Neural progenitor cell (in vitro differentiated cells): ENCODE measurements around the gene SLC15A4. TPM values are rescaled to one million over a fixed set of nuclear protein-coding genes. Genes with fewer than 3 reads are reported as not detected.

Experiments used
- DNase-seq: peaks from one replicate; pipeline ENCODE4 v3.0.0-alpha.2; 2016; ENCODE audit warnings: low spot score
- H2AFZ ChIP-seq: fragments of 200-600 bp; sonication (generic); replicated peaks from 2 replicates; pipeline ENCODE4 v1.6.1; 2016; ENCODE audit warnings: antibody characterized with exemption
- H3F3A ChIP-seq: fragments of 200-600 bp; sonication (generic); 2 replicates; pipeline ENCODE4 v1.6.1; 2016; ENCODE audit warnings: antibody characterized with exemption, low read depth
- H3K27ac ChIP-seq: fragments of 200-600 bp; sonication (generic); 2 replicates; pipeline ENCODE4 v1.5.1; 2016; ENCODE audit warnings: mild to moderate bottlenecking
- H3K27me3 ChIP-seq: fragments of 200-600 bp; sonication (generic); 2 replicates; pipeline ENCODE4 v1.6.1; 2016; ENCODE audit warnings: mild to moderate bottlenecking, moderate library complexity
- H3K36me3 ChIP-seq: fragments of 200-600 bp; sonication (generic); 2 replicates; pipeline ENCODE4 v1.5.1; 2016
- H3K4me1 ChIP-seq: fragments of 200-600 bp; sonication (generic); 2 replicates; pipeline ENCODE4 v1.6.1; 2016; ENCODE audit warnings: mixed run types
- H3K4me2 ChIP-seq: fragments of 200-600 bp; sonication (generic); 2 replicates; pipeline ENCODE4 v1.6.1; 2016
- H3K4me3 ChIP-seq: fragments of 200-600 bp; sonication (generic); 2 replicates; pipeline ENCODE4 v1.5.1; 2016
- H3K79me2 ChIP-seq: fragments of 200-600 bp; sonication (generic); 2 replicates; pipeline ENCODE4 v1.6.1; 2016; ENCODE audit warnings: low read depth
- H3K9ac ChIP-seq: fragments of 200-600 bp; sonication (generic); 2 replicates; pipeline ENCODE4 v1.6.1; 2016
- H3K9me3 ChIP-seq: fragments of 200-600 bp; sonication (generic); 2 replicates; pipeline ENCODE4 v1.5.1; 2016; ENCODE audit warnings: low read depth
- H4K20me1 ChIP-seq: fragments of 200-600 bp; sonication (generic); 2 replicates; pipeline ENCODE4 v1.6.1; 2016; ENCODE audit warnings: low read depth
- H3K27ac Mint-ChIP-seq: 3 replicates; pipeline ENCODE4 v1.8.0; 2021; ENCODE audit warnings: mixed read lengths
- H3K27me3 Mint-ChIP-seq: 2 replicates; pipeline ENCODE4 v1.8.0; 2022; ENCODE audit warnings: low read depth, mild to moderate bottlenecking, inconsistent platforms, moderate library complexity, mixed read lengths; ENCODE audit not compliant: insufficient read depth
- H3K36me3 Mint-ChIP-seq: 3 replicates; pipeline ENCODE4 v1.8.0; 2021; ENCODE audit warnings: mixed read lengths
- H3K4me1 Mint-ChIP-seq: 3 replicates; pipeline ENCODE4 v1.8.0; 2021; ENCODE audit warnings: mixed read lengths
- H3K4me3 Mint-ChIP-seq: 3 replicates; pipeline ENCODE4 v1.8.0; 2021; ENCODE audit warnings: mild to moderate bottlenecking, moderate library complexity, mixed read lengths
- H3K9me3 Mint-ChIP-seq: 3 replicates; pipeline ENCODE4 v1.8.0; 2020; ENCODE audit warnings: mixed read lengths
- EZH2 ChIP-seq: fragments of 200-600 bp; sonication (generic); IDR thresholded peaks from 2 replicates; pipeline ENCODE4 v1.6.1; 2017; ENCODE audit warnings: antibody characterized with exemption, mild to moderate bottlenecking, moderate library complexity
- EZH2phosphoT487 ChIP-seq: fragments of 200-600 bp; sonication (generic); IDR thresholded peaks from 2 replicates; pipeline ENCODE4 v1.6.1; 2017; ENCODE audit warnings: antibody characterized with exemption
- total RNA-seq: library from RNA; depleted of rRNA; stranded (reverse); fragments of >200 nt; gene quantifications from 2 replicates; pipeline ENCODE4 v1.2.3, GENCODE V29; 2015; ENCODE audit warnings: low replicate concordance
- TF ChIP-seq, protein P1 (sequence below): fragments of 200-600 bp; sonication (generic); IDR thresholded peaks from 2 replicates; pipeline ENCODE4 v1.5.1; 2017; ENCODE audit warnings: antibody characterized with exemption, mild to moderate bottlenecking

Gene SLC15A4
- total RNA-seq, 1 donor from 2014 or later, result 42.3 TPM

DNA sequence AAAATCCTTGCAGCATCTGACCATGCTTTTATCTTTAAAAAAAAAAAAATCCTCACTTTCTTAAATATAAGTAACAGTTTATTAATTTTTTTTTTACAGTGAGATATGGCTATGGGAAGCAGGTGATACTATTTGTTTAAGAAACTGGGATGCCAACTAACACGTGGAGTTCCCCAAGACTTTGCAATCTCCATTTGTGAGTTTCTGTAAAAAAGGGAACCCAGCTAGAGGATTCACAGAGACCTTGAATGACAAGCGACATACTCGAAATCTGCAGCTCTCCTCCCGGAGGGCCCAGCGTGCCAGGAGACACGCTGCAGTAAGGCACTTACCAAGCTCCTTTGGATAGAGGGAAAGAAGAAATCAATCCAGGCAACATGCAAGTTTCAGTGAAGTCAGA, 30.1 kb downstream of the SLC15A4 start:
- Mint-ChIP-seq H3K27ac (no peak overlapping the region), H3K36me3 (peaks cover 42% of the 10 kb centered on the region)
- H2AFZ ChIP-seq, result no peak overlapping the region

DNA sequence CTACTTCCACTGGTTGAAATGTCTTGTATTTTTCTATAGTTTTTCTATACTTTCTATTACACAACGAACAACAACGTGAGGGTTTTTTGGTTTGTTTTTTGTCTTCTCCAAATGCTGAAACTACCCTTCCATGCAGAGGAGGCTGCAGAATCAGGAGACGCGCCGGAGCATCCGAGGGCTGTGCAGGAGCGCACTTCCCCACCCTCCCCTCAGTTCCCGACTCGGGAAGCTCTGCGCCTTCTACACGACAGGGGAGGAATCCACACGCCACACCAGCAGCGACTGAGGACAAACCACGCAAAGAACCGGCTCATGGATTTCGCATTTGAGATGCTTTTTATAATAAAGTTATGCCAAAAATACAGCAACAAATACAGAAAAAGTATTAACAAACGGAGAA, 30.9 kb downstream of the SLC15A4 start:
- H3K27me3 ChIP-seq, result no peaks in the 10 kb centered on the region
- H3K4me3 ChIP-seq, result no peak overlapping the region
- H4K20me1 ChIP-seq, result peaks cover 22% of the 10 kb centered on the region
- no peak overlapping the region for H3K27ac ChIP-seq
- Mint-ChIP-seq H3K27me3 (peaks cover 3% of the 10 kb centered on the region), H3K9me3 (no peaks in the 10 kb centered on the region), H3K36me3 (peaks cover 35% of the 10 kb centered on the region), H3K4me3 (no peak overlapping the region), H3K27ac (no peak overlapping the region), H3K4me1 (peaks cover 6% of the 10 kb centered on the region)
- peaks cover 12% of the 10 kb centered on the region for H3K4me1 ChIP-seq
- TF ChIP-seq, protein P1, sequence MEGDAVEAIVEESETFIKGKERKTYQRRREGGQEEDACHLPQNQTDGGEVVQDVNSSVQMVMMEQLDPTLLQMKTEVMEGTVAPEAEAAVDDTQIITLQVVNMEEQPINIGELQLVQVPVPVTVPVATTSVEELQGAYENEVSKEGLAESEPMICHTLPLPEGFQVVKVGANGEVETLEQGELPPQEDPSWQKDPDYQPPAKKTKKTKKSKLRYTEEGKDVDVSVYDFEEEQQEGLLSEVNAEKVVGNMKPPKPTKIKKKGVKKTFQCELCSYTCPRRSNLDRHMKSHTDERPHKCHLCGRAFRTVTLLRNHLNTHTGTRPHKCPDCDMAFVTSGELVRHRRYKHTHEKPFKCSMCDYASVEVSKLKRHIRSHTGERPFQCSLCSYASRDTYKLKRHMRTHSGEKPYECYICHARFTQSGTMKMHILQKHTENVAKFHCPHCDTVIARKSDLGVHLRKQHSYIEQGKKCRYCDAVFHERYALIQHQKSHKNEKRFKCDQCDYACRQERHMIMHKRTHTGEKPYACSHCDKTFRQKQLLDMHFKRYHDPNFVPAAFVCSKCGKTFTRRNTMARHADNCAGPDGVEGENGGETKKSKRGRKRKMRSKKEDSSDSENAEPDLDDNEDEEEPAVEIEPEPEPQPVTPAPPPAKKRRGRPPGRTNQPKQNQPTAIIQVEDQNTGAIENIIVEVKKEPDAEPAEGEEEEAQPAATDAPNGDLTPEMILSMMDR, result no peak
- no peak for TF ChIP-seq EZH2phosphoT487
- no peak for TF ChIP-seq EZH2
- H3K79me2 ChIP-seq, result no peaks in the 10 kb centered on the region
- no peaks in the 10 kb centered on the region for H3K9me3 ChIP-seq
- H3K9ac ChIP-seq, result no peak overlapping the region
- DNase-seq, result no peak
- no peaks in the 10 kb centered on the region for H3K36me3 ChIP-seq
- H2AFZ ChIP-seq, result no peak overlapping the region
- H3K4me2 ChIP-seq, result no peak overlapping the region
- peaks cover 4% of the 10 kb centered on the region for H3F3A ChIP-seq

More for the DNA sequence above, 30.1 kb downstream of the SLC15A4 start:
- no peak overlapping the region for H3K4me2 ChIP-seq
- H3K27me3 ChIP-seq, result no peaks in the 10 kb centered on the region
- TF ChIP-seq, protein P1, result no peak
- TF ChIP-seq EZH2 (no peak), EZH2phosphoT487 (no peak)
- peaks cover 17% of the 10 kb centered on the region for H3K4me1 ChIP-seq
- H3K9me3 ChIP-seq, result no peaks in the 10 kb centered on the region
- H3K79me2 ChIP-seq, result no peaks in the 10 kb centered on the region
- H3K4me3 ChIP-seq, result no peak overlapping the region
- peaks cover 3% of the 10 kb centered on the region for H3K27me3 Mint-ChIP-seq
- no peak overlapping the region for H3K27ac ChIP-seq
- peaks cover 9% of the 10 kb centered on the region for H3K4me1 Mint-ChIP-seq
- no peak for DNase-seq
- H3K4me3 Mint-ChIP-seq, result no peak overlapping the region
- no peaks in the 10 kb centered on the region for H3K9me3 Mint-ChIP-seq
- no peak overlapping the region for H3K9ac ChIP-seq
- peaks cover 9% of the 10 kb centered on the region for H3F3A ChIP-seq
- peaks cover 30% of the 10 kb centered on the region for H4K20me1 ChIP-seq
- no peaks in the 10 kb centered on the region for H3K36me3 ChIP-seq

DNA sequence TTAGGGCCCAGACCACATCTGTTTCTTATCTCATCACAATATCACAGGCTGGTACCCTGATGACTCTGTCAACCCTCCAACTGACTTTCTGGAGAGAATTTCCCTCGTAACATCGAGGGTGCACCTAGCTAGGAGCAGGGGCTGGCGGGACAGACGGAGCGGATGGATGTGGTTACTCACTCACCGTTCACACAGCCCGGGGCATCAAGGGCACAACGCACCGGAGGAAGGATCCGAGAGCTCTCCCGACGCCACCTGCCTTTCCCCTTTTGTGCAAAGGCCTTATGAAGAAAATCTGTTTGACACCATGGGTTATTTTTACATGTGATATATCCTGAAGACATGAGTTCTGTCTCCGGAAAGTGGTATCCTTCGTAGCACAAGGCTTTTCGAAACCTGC, 31.4 kb downstream of the SLC15A4 start:
- TF ChIP-seq EZH2phosphoT487, result no peak
- TF ChIP-seq EZH2, result no peak
- TF ChIP-seq, protein P1, result no peak
- H3K4me1 ChIP-seq, result peaks cover 7% of the 10 kb centered on the region
- no peaks in the 10 kb centered on the region for H3K27me3 ChIP-seq
- H3F3A ChIP-seq, result no peaks in the 10 kb centered on the region
- peaks cover 32% of the 10 kb centered on the region for H3K36me3 Mint-ChIP-seq
- no peaks in the 10 kb centered on the region for H3K9me3 Mint-ChIP-seq
- H3K4me2 ChIP-seq, result no peak overlapping the region
- no peak overlapping the region for H2AFZ ChIP-seq
- H3K27ac Mint-ChIP-seq, result peak overlapping the region; percentile 74
- H3K79me2 ChIP-seq, result no peaks in the 10 kb centered on the region
- H3K36me3 ChIP-seq, result no peaks in the 10 kb centered on the region
- H3K9ac ChIP-seq, result no peak overlapping the region
- peaks cover 17% of the 10 kb centered on the region for H4K20me1 ChIP-seq
- H3K9me3 ChIP-seq, result no peaks in the 10 kb centered on the region
- DNase-seq, result no peak
- peaks cover 3% of the 10 kb centered on the region for H3K27me3 Mint-ChIP-seq
- no peak overlapping the region for H3K4me3 ChIP-seq
- H3K4me1 Mint-ChIP-seq, result peaks cover 3% of the 10 kb centered on the region
- no peak overlapping the region for H3K27ac ChIP-seq
- no peak overlapping the region for H3K4me3 Mint-ChIP-seq
